ENCODE data around the gene FLOT1.

GRCh38 chr6:30683183-30683979 lies 59.1 kb downstream of the FLOT1 start:
- TF ChIP-seq JUN (CRISPR knock-in tag; IDR thresholded peaks at IDR 0.05) (no peak), USF1 (CRISPR knock-in tag; IDR thresholded peaks at IDR 0.05) (no peak)
- TF ChIP-seq, protein P1, sequence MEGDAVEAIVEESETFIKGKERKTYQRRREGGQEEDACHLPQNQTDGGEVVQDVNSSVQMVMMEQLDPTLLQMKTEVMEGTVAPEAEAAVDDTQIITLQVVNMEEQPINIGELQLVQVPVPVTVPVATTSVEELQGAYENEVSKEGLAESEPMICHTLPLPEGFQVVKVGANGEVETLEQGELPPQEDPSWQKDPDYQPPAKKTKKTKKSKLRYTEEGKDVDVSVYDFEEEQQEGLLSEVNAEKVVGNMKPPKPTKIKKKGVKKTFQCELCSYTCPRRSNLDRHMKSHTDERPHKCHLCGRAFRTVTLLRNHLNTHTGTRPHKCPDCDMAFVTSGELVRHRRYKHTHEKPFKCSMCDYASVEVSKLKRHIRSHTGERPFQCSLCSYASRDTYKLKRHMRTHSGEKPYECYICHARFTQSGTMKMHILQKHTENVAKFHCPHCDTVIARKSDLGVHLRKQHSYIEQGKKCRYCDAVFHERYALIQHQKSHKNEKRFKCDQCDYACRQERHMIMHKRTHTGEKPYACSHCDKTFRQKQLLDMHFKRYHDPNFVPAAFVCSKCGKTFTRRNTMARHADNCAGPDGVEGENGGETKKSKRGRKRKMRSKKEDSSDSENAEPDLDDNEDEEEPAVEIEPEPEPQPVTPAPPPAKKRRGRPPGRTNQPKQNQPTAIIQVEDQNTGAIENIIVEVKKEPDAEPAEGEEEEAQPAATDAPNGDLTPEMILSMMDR (IDR thresholded peaks at IDR 0.05): no peak

Data from WTC11 (cell line).